GM12878 (cell line): Measurements from ENCODE around the gene PQBP1. TPM values are rescaled to one million over a fixed set of nuclear protein-coding genes. Genes with fewer than 3 reads are reported as not detected.

Experiments
- ATAC-seq: fragments of 200-7000 bp; cut with Tn5 transposase; 3 replicates; pipeline ENCODE4 v1.9.1; 2020; ENCODE audit warnings: mild to moderate bottlenecking, moderate library complexity
- BruUV-seq: library from RNA; stranded (reverse); fragments of 400-500 nt; replicated peaks from 2 replicates; lab custom pipeline; 2021; lab: Mats Ljungman, UMichigan
- CTCF ChIA-PET: fragments of 300-600 bp; sonication (Branson Sonifier 250); formaldehyde crosslinking; extraction: SDS; loops from one replicate; lab custom pipeline; 2021; ENCODE audit warnings: inconsistent platforms; lab: Yijun Ruan, JAX
- POLR2A ChIA-PET: fragments of 350-600 bp; formaldehyde crosslinking; extraction: SDS; loops from one replicate; lab custom pipeline; 2021; ENCODE audit warnings: inconsistent platforms; lab: Charles Lee
- RAD21 ChIA-PET: fragments of 300-600 bp; sonication (Branson Sonifier 250); formaldehyde crosslinking; loops from one replicate; lab custom pipeline; 2023; ENCODE audit warnings: antibody characterized with exemption; ENCODE audit not compliant: unreplicated experiment; lab: Charles Lee
- SMC1A ChIA-PET: fragments of 300-600 bp; sonication (Branson Sonifier 250); formaldehyde crosslinking; loops from one replicate; lab custom pipeline; 2023; ENCODE audit not compliant: unreplicated experiment, uncharacterized antibody; lab: Charles Lee
- DNase-seq: peaks from one replicate; pipeline ENCODE4 v3.0.0-alpha.2; 2011; ENCODE audit warnings: low read depth, low spot score
- FAIRE-seq: peaks from 3 replicates; lab custom pipeline; 2011; peaks lifted over from hg19 to GRCh38; lab: Jason Lieb, UNC
- H2AFZ ChIP-seq: 2 replicates; pipeline ENCODE4 v1.6.0; 2011; ENCODE audit warnings: low read depth, low read length, control low read depth; ENCODE audit not compliant: control insufficient read depth
- H3K27ac ChIP-seq: 2 replicates; pipeline ENCODE4 v1.5.1; 2011; ENCODE audit warnings: control low read depth; ENCODE audit not compliant: control insufficient read depth, insufficient read depth
- H3K27me3 ChIP-seq, 2 experiments: replicated peaks in 1 of 2; 2 replicates each; pipeline versions ENCODE4 v1.6.0 to v1.6.1; 2011; ENCODE audit warnings: low read length in 1 of 2; ENCODE audit not compliant: control insufficient read depth in 2 of 2, insufficient read depth in 2 of 2
- H3K36me3 ChIP-seq, 2 experiments: 2 replicates each; pipeline ENCODE4 v1.5.1; 2011; ENCODE audit warnings: low read length in 1 of 2; ENCODE audit not compliant: control insufficient read depth in 2 of 2, insufficient read depth in 2 of 2
- H3K4me1 ChIP-seq: 2 replicates; pipeline ENCODE4 v1.6.1; 2011; ENCODE audit warnings: mild to moderate bottlenecking, low read length, moderate library complexity, mixed read lengths; ENCODE audit not compliant: control insufficient read depth, insufficient read depth
- H3K4me2 ChIP-seq: 2 replicates; pipeline ENCODE4 v1.6.0; 2011; ENCODE audit warnings: control low read depth; ENCODE audit not compliant: control insufficient read depth, insufficient read depth
- H3K4me3 ChIP-seq: fragments of 200-600 bp; sonication (generic); 2 replicates; pipeline ENCODE4 v1.5.1; 2016
- H3K79me2 ChIP-seq: 2 replicates; pipeline ENCODE4 v1.6.0; 2011; ENCODE audit warnings: low read length; ENCODE audit not compliant: control insufficient read depth, insufficient read depth
- H3K9ac ChIP-seq: 2 replicates; pipeline ENCODE4 v1.8.0; 2011; ENCODE audit warnings: low read length, control low read depth, mixed read lengths; ENCODE audit not compliant: control insufficient read depth, insufficient read depth
- H3K9me3 ChIP-seq: replicated peaks from 3 replicates; pipeline ENCODE4 v1.5.1; 2011; ENCODE audit warnings: mild to moderate bottlenecking, low read length; ENCODE audit not compliant: control insufficient read depth, insufficient read depth
- H4K20me1 ChIP-seq: 2 replicates; pipeline ENCODE4 v1.6.0; 2011; ENCODE audit not compliant: control insufficient read depth, insufficient read depth
- CHD1 ChIP-seq: IDR thresholded peaks from 2 replicates; pipeline ENCODE4 v1.6.1; 2012; ENCODE audit warnings: low read depth, low read length, improper control_type of control experiment
- CHD4 ChIP-seq: fragments of 200-600 bp; sonication (generic); IDR thresholded peaks from 2 replicates; pipeline ENCODE4 v1.6.1; 2016; ENCODE audit warnings: mild to moderate bottlenecking
- EED ChIP-seq: sonication (generic); IDR thresholded peaks from 2 replicates; pipeline ENCODE4 v1.6.1; 2016; ENCODE audit warnings: antibody characterized with exemption, low read depth
- EGR1 ChIP-seq, 2 experiments: IDR thresholded peaks; 1 replicate in 1 of 2; 2 replicates in 1 of 2; pipeline ENCODE4 v1.6.1; 2011 to 2012; ENCODE audit warnings: low read depth in 2 of 2, low read length in 2 of 2, borderline replicate concordance in 1 of 2, mild to moderate bottlenecking in 1 of 2, moderate library complexity in 1 of 2
- FOXK2 ChIP-seq: fragments of 450-650 bp; IDR thresholded peaks from 2 replicates; pipeline ENCODE4 v1.6.1; 2017; ENCODE audit warnings: mild to moderate bottlenecking, moderate library complexity
- LARP7 ChIP-seq: fragments of 450-650 bp; IDR thresholded peaks from 2 replicates; pipeline ENCODE4 v1.6.1; 2017; ENCODE audit warnings: mild to moderate bottlenecking
- MYC ChIP-seq: IDR thresholded peaks from 2 replicates; pipeline ENCODE4 v1.6.1; 2011; ENCODE audit warnings: mild to moderate bottlenecking, low read length, moderate library complexity, inconsistent platforms; ENCODE audit not compliant: insufficient read depth, insufficient replicate concordance, insufficient read length, severe bottlenecking
- NRF1 ChIP-seq: conservative IDR thresholded peaks from 2 replicates; pipeline ENCODE4 v1.6.1; 2011; ENCODE audit warnings: mild to moderate bottlenecking, low read depth, low read length, improper control_type of control experiment
- RBBP5 ChIP-seq: fragments of 200-600 bp; sonication (generic); conservative IDR thresholded peaks from 2 replicates; pipeline ENCODE4 v1.6.1; 2016
- SMAD5 ChIP-seq: IDR thresholded peaks from 2 replicates; pipeline ENCODE4 v1.6.1; 2016; ENCODE audit warnings: antibody characterized with exemption, low read depth
- WGBS: methylation state at CpG from one replicate; pipeline ENCODE4 v1.1.6; 2016; ENCODE audit warnings: low lambda C conversion rate; ENCODE audit not compliant: insufficient replicate concordance, insufficient coverage; ENCODE audit errors: missing lambda C conversion rate; 5-methylcytosine and 5-hydroxymethylcytosine counted together
- in situ Hi-C: fragments of 300-500 bp; cut with MboI; formaldehyde crosslinking; loops from 9 replicates; pipeline ENCODE4 v1.14.3; 2018; ENCODE audit warnings: mixed read lengths
- intact Hi-C: fragments of 100-400 bp; cut with micrococcal nuclease; formaldehyde crosslinking; loops from one replicate; pipeline ENCODE4 v1.14.2; 2022; ENCODE audit not compliant: unreplicated experiment
- polyA plus RNA-seq, 11 experiments: library from polyadenylated mRNA; depleted of rRNA in 4 of 11; unstranded in 6 of 11; stranded (reverse) in 5 of 11; fragments of >200 nt; fragmentation: Nextera tagmentation in 4 of 11; fragmentation: Illumina TruSeq in 1 of 11; extraction: Ambion mirVana in 4 of 11; extraction: Trizol in 1 of 11; gene quantifications; 1 replicate in 1 of 11; 2 replicates in 10 of 11; pipeline versions ENCODE4 v1.2.1 to v1.2.3, GENCODE V29; 2011 to 2016; ENCODE audit warnings: inconsistent platforms in 2 of 11, missing spikeins in 2 of 11, low read depth in 1 of 11
- total RNA-seq, 4 experiments: library from RNA; depleted of rRNA in 3 of 4; stranded (reverse); fragments of >200 nt in 3 of 4; fragmentation: Illumina TruSeq in 1 of 4; extraction: Trizol in 1 of 4; gene quantifications; 2 replicates each; pipeline versions ENCODE4 v1.2.1 to v1.2.3, GENCODE V29; 2013 to 2021
- TF ChIP-seq, protein P1 (sequence below): fragments of 450-650 bp; IDR thresholded peaks from 2 replicates; pipeline ENCODE4 v1.6.1; 2017; ENCODE audit warnings: mild to moderate bottlenecking, moderate library complexity
- TF ChIP-seq, protein P2 (sequence below): IDR thresholded peaks from 2 replicates; pipeline ENCODE4 v1.6.1; 2012; ENCODE audit warnings: improper control_type of control experiment, low read depth, low read length; ENCODE audit not compliant: insufficient replicate concordance
- TF ChIP-seq, protein P3 (sequence below): fragments of 450-650 bp; IDR thresholded peaks from 2 replicates; pipeline ENCODE4 v1.6.1; 2016; ENCODE audit warnings: mild to moderate bottlenecking

The PQBP1 gene
- total and polyA plus RNA-seq, 10 of the 15 experiments (the other 5 are each of a cell fraction or from before 2014, with no cell fraction given): 12.5 to 74.8 (median 68.5) TPM

DNA sequence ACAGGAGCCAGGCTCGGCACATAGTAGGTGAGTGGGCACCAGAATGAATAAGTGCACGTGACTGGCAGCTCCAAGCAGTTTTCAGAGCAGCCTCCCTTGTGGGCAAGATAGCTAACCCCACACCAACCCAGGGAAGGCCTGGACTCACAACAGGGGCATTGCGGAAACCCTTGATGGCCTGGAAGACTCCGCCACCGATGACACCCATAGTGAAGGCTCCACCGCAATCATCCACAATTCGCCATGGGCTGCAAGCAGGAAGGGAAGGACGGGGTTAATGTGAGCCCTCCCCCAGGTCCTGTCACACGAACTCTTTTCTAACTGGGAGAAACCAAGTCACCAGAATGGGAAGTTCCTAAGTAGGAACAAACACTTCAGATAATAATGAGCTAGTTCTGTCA lies 1.1 kb upstream of the PQBP1 start:
- H3K4me3 ChIP-seq: peak overlapping the region; percentile 77
- FAIRE-seq: no peak
- TF ChIP-seq RBBP5: no peak
- no peak for TF ChIP-seq LARP7
- no peak for TF ChIP-seq EGR1 (IDR thresholded peaks at IDR 0.05; ENCODE audit: borderline replicate concordance in 1 of 2, low read depth in 2 of 2, low read length in 2 of 2)
- TF ChIP-seq, protein P1, sequence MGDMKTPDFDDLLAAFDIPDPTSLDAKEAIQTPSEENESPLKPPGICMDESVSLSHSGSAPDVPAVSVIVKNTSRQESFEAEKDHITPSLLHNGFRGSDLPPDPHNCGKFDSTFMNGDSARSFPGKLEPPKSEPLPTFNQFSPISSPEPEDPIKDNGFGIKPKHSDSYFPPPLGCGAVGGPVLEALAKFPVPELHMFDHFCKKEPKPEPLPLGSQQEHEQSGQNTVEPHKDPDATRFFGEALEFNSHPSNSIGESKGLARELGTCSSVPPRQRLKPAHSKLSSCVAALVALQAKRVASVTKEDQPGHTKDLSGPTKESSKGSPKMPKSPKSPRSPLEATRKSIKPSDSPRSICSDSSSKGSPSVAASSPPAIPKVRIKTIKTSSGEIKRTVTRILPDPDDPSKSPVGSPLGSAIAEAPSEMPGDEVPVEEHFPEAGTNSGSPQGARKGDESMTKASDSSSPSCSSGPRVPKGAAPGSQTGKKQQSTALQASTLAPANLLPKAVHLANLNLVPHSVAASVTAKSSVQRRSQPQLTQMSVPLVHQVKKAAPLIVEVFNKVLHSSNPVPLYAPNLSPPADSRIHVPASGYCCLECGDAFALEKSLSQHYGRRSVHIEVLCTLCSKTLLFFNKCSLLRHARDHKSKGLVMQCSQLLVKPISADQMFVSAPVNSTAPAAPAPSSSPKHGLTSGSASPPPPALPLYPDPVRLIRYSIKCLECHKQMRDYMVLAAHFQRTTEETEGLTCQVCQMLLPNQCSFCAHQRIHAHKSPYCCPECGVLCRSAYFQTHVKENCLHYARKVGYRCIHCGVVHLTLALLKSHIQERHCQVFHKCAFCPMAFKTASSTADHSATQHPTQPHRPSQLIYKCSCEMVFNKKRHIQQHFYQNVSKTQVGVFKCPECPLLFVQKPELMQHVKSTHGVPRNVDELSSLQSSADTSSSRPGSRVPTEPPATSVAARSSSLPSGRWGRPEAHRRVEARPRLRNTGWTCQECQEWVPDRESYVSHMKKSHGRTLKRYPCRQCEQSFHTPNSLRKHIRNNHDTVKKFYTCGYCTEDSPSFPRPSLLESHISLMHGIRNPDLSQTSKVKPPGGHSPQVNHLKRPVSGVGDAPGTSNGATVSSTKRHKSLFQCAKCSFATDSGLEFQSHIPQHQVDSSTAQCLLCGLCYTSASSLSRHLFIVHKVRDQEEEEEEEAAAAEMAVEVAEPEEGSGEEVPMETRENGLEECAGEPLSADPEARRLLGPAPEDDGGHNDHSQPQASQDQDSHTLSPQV: no peak
- TF ChIP-seq EED: no peak
- TF ChIP-seq MYC: no peak
- TF ChIP-seq FOXK2: no peak
- no peak for TF ChIP-seq NRF1
- TF ChIP-seq CHD4: no peak
- TF ChIP-seq, protein P2, sequence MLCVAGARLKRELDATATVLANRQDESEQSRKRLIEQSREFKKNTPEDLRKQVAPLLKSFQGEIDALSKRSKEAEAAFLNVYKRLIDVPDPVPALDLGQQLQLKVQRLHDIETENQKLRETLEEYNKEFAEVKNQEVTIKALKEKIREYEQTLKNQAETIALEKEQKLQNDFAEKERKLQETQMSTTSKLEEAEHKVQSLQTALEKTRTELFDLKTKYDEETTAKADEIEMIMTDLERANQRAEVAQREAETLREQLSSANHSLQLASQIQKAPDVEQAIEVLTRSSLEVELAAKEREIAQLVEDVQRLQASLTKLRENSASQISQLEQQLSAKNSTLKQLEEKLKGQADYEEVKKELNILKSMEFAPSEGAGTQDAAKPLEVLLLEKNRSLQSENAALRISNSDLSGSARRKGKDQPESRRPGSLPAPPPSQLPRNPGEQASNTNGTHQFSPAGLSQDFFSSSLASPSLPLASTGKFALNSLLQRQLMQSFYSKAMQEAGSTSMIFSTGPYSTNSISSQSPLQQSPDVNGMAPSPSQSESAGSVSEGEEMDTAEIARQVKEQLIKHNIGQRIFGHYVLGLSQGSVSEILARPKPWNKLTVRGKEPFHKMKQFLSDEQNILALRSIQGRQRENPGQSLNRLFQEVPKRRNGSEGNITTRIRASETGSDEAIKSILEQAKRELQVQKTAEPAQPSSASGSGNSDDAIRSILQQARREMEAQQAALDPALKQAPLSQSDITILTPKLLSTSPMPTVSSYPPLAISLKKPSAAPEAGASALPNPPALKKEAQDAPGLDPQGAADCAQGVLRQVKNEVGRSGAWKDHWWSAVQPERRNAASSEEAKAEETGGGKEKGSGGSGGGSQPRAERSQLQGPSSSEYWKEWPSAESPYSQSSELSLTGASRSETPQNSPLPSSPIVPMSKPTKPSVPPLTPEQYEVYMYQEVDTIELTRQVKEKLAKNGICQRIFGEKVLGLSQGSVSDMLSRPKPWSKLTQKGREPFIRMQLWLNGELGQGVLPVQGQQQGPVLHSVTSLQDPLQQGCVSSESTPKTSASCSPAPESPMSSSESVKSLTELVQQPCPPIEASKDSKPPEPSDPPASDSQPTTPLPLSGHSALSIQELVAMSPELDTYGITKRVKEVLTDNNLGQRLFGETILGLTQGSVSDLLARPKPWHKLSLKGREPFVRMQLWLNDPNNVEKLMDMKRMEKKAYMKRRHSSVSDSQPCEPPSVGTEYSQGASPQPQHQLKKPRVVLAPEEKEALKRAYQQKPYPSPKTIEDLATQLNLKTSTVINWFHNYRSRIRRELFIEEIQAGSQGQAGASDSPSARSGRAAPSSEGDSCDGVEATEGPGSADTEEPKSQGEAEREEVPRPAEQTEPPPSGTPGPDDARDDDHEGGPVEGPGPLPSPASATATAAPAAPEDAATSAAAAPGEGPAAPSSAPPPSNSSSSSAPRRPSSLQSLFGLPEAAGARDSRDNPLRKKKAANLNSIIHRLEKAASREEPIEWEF: no peak
- TF ChIP-seq SMAD5: no peak
- TF ChIP-seq CHD1: no peak
- TF ChIP-seq, protein P3, sequence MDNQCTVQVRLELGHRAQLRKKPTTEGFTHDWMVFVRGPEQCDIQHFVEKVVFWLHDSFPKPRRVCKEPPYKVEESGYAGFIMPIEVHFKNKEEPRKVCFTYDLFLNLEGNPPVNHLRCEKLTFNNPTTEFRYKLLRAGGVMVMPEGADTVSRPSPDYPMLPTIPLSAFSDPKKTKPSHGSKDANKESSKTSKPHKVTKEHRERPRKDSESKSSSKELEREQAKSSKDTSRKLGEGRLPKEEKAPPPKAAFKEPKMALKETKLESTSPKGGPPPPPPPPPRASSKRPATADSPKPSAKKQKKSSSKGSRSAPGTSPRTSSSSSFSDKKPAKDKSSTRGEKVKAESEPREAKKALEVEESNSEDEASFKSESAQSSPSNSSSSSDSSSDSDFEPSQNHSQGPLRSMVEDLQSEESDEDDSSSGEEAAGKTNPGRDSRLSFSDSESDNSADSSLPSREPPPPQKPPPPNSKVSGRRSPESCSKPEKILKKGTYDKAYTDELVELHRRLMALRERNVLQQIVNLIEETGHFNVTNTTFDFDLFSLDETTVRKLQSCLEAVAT: no peak
- POLR2A ChIA-PET: interaction anchor here (0.6 to 2.1 kb wide), 3 partner anchors 15 to 242 kb away, joined by 4 to 15 read pairs (median 4); partner anchors contain the start of genes HDAC6 and SLC35A2
- H3K36me3 ChIP-seq: peaks cover 0 to 1% of the 10 kb centered on the region in 2 experiments; a peak in 2 of 4 replicates
- CTCF ChIA-PET: no interaction called here
- in situ Hi-C loops: no loop called here
- BruUV-seq: no TSS peak
- no peak for ATAC-seq
- H3K9me3 ChIP-seq: no peaks in the 10 kb centered on the region; the same call in 2 of the 3 replicates
- DNase-seq: no peak
- peak overlapping the region; percentile 71 for H3K4me2 ChIP-seq
- RAD21 ChIA-PET: interaction anchor here (1.0 to 3.5 kb wide), 3 partner anchors 15 to 248 kb away, joined by 3 to 15 read pairs (median 12); partner anchors contain the start of gene SLC35A2
- 65% methylated on average over 9 of the region's 9 CpGs for WGBS
- intact Hi-C loops: loop anchor here (5.0 to 10.0 kb wide), 2 partner anchors 146 to 422 kb away; partner anchors contain the start of genes FTSJ1, SLC38A5 and TFE3
- SMC1A ChIA-PET: interaction anchor here (1.3 to 2.7 kb wide), 2 partner anchors 49 to 248 kb away, joined by 3 to 8 read pairs; no protein-coding TSS in a partner anchor
- H2AFZ ChIP-seq: no peak overlapping the region
- H3K27ac ChIP-seq: peak overlapping the region; percentile 93
- H3K4me1 ChIP-seq: no peaks in the 10 kb centered on the region
- no peaks in the 10 kb centered on the region for H4K20me1 ChIP-seq
- H3K79me2 ChIP-seq: peaks cover 22% of the 10 kb centered on the region
- H3K9ac ChIP-seq: peak overlapping the region; percentile 93
- H3K27me3 ChIP-seq: no peaks in the 10 kb centered on the region
